Coronary artery (tissue), 2 donors: ENCODE data around the gene SHC2.
A peak's percentile ranks its signal among the peaks of the same experiment; 100 is the strongest.

Experiments used
- DNase-seq: peaks from one replicate; pipeline ENCODE4 v3.0.0-alpha.2; 2017; ENCODE audit warnings: low spot score
- H3K27ac ChIP-seq, 2 donors: fragments of 200-600 bp; sonication (generic); one replicate each; pipeline ENCODE4 v1.5.1; 2016 to 2019
- H3K4me3 ChIP-seq: fragments of 200-600 bp; sonication (generic); 2 replicates; pipeline ENCODE4 v1.5.1; 2016; ENCODE audit warnings: mild to moderate bottlenecking, moderate library complexity
- TF ChIP-seq, protein P1 (sequence below): fragments of 200-600 bp; sonication (generic); IDR thresholded peaks from one replicate; pipeline ENCODE4 v1.5.1; 2019; ENCODE audit warnings: antibody characterized with exemption

The SHC2 gene

DNA sequence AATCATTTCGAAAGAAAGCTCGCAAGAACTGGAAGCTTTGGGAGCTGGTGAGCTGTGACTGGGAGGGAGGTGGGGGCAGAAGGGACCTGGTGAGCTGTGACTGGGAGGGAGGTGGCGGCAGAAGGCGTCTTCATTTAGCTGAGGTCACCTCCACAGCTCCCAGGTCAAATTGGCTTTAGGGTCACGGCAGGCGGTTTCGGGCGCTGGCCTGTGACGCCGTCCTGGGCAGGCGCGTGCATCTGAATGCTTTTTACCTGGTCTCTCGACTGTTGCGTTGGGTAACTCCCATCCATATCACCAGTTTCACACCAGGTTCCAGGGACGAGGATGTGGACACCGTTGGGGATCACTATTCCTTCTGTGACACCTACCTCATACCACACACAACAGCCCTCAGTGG lies 81.0 kb downstream of the SHC2 start:
- Histone ChIP-seq H3K4me3 (no peak overlapping the region), H3K27ac (no peak overlapping the region)
- no peak for DNase-seq
- TF ChIP-seq, protein P1, sequence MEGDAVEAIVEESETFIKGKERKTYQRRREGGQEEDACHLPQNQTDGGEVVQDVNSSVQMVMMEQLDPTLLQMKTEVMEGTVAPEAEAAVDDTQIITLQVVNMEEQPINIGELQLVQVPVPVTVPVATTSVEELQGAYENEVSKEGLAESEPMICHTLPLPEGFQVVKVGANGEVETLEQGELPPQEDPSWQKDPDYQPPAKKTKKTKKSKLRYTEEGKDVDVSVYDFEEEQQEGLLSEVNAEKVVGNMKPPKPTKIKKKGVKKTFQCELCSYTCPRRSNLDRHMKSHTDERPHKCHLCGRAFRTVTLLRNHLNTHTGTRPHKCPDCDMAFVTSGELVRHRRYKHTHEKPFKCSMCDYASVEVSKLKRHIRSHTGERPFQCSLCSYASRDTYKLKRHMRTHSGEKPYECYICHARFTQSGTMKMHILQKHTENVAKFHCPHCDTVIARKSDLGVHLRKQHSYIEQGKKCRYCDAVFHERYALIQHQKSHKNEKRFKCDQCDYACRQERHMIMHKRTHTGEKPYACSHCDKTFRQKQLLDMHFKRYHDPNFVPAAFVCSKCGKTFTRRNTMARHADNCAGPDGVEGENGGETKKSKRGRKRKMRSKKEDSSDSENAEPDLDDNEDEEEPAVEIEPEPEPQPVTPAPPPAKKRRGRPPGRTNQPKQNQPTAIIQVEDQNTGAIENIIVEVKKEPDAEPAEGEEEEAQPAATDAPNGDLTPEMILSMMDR: no peak

DNA sequence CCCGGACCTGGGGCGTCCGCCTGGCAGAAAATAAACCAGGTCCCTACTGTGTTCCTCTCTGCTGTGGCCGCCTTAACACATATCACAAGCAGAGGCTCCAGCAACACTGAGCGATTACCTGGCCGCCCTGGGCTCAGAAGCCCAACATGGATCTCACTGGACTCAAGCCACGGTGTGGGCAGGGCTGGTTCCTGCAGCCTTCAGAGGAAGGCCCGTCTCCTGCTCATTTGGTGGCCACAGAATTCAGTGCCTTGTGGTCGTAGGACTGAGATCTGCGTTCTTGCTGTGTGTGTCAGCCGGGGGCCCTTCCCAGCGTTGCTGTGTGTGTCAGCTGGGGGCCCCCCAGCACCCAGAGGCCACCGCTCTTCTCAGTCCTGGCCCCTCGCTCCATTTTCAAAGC lies 82.1 kb downstream of the SHC2 start:
- TF ChIP-seq, protein P1: no peak
- peak; percentile 63 for DNase-seq
- Histone ChIP-seq H3K4me3 (no peak overlapping the region), H3K27ac (no peak overlapping the region)

DNA sequence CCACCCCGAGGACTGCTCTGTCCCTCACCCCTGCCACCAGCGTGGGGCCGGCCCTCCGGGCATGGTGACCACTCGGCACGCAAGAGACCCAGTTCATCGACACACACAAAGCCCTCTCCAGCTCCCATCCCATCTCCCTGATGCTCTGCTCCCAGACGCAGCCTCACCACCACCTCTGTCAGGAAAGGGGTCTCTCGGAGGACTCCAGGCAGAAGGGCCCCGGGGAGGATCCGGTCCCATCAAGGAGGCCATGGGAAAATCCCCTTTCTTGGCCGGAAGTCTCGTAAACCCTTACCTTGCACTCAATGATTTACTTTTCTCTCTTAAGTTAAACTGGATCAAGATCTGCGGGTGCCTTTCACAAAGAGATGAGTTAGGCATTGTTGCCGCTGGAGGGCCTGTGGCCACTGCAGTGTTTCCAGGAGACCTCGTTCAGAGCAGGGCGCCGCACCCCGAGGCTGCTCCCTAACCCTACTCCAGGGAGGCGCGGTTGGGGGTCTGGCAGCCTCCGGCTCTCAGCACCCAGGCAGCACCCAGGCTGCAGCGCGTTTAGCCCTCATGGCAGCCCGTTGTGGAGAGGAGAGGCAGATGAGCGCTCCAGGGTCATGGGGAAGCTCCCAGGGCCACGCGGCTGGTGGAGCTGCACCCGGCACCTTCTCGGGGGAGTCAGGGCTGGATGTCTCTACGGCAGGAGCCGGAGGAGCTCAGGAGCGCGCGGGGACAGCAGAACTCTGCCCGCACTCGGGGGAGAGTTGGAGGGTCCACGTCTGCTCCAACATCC lies 82.8 kb downstream of the SHC2 start:
- no peak overlapping the region for H3K4me3 ChIP-seq
- peak; percentile 65 for DNase-seq
- TF ChIP-seq, protein P1: no peak
- no peak overlapping the region for H3K27ac ChIP-seq

DNA sequence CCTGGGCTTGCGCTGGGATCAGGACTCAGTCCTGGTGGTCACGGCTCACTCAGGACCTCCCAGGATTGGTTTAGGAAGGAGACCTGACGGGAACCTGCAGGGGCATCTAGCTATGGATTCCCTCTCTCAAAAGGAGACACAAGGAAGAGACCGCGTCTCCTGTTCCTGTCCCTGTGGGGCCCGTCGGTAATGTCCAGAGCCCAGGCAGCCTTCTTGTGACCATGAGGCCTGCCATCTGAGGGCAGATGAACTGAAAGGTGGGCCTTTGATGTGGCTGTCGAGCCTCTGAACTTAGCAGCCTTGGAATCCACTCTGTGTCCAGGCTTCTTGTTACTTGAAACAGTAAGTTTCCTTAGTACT lies 84.7 kb downstream of the SHC2 start:
- TF ChIP-seq, protein P1: no peak
- no peak overlapping the region for H3K4me3 ChIP-seq
- DNase-seq: peak; percentile 29
- H3K27ac ChIP-seq: no peak overlapping the region

- no peak overlapping the region for H3K4me3 ChIP-seq
- DNase-seq: peak; percentile 53
- TF ChIP-seq, protein P1: no peak
- no peak overlapping the region for H3K27ac ChIP-seq
These were observed 85.3 kb downstream of the SHC2 start for GRCh38 chr19:375395-376110.

- H3K4me3 ChIP-seq: no peak overlapping the region
These were observed 86.0 kb downstream of the SHC2 start for GRCh38 chr19:374886-375235.

More at GRCh38 chr19:374886-375235, 86.0 kb downstream of the SHC2 start:
- no peak overlapping the region for H3K27ac ChIP-seq
- TF ChIP-seq, protein P1: no peak
- peak; percentile 58 for DNase-seq
